Stimulated activated CD4-positive, alpha-beta T cell treated with anti-CD3 and anti-CD28 coated beads, Interleukin-1b, Interleukin-23, amount 100 ng/mL, for 1 hour (primary cell): ENCODE data around the gene NLGN2.

Source experiments
- DNase-seq, 2 donors: peaks; one replicate each; pipeline ENCODE4 v3.0.0-alpha.2; 2020; ENCODE audit warnings: low read depth in 2 of 2

The NLGN2 gene

DNA sequence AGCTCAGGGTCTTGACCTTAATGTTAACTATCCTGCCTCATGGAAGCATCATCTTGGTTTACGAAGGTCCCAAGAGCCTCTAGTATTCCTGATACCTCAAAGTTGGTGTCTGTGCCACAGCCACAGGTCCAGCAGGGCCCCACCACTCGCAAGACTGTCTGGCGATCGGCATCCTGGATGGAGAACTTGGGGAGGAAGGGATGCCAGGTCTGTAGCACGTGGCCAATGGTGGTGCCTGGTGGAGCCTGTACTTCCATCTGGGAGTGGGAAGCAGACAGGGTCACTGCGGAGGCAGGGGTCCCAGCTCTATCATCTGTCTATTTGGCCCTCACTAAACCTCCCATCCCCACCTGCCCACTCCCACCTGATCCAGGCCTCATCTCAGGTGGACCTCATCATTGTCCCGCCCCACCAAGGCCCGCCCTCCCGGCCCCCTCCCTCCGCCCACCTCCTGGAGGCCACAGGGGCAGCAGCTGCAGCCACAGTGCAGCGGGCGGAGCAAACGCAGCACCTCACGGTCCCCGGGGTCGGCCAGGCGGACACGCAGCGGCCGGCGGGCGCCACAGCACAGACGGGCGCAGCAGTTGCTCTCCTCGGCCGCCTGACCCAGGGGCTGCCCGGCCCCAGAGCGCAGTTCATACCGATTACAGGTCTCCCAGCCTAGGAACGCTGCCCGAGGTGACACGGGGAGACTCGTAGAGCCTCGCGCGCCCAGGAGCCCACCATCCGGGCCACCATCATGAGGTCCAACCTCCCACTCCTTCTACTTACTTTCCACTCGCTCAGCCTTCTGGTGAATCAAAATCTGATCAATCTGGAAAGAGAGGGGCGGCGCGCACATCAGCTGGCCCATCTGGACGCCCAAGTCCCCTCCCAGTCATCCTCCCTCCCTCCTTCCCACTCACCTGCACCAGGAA lies 14.7 kb upstream of the NLGN2 start:
- DNase-seq = no peak

DNA sequence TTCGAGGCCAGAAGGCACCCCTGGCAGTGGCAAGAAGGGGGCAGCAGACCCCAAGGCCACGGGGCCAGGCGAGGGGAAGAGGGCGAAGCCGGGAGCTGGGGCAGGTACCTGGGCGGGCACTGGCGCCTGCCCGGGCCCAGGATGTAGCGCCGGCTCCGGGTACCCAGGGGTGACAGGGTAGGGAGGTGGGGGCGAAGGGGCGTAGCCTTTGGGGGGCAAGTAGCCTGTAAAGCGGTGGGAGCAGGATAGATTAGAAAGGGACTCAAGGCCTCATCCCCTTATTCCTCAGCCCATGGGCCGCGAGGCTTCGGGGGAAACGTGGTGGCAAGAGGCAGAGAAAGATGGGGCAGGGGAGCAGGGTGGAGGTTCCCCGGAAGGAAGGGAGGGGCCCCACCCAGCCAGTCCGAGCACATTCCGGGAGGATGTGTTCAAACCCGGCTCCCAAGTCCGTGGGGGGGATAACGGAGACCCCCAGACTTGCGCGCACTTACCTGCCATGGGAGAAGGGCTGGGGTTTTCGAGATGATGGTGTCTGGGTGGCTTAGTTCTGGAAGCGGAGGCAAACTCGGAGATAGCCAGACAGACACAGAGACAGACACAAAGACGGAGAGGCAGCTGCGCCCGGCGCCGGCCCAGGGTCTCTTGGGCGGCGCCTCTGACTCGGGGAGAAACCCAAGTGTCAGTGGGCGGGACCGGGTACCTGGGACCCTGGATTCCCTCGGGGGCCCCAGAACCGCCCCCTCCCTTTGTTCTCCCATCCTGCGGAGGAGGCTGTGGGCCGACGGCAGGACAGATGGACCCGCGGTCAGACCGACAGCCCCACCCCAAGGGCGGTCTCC lies 13.8 kb upstream of the NLGN2 start:
- DNase-seq = peak; percentile 23 to 37

DNA sequence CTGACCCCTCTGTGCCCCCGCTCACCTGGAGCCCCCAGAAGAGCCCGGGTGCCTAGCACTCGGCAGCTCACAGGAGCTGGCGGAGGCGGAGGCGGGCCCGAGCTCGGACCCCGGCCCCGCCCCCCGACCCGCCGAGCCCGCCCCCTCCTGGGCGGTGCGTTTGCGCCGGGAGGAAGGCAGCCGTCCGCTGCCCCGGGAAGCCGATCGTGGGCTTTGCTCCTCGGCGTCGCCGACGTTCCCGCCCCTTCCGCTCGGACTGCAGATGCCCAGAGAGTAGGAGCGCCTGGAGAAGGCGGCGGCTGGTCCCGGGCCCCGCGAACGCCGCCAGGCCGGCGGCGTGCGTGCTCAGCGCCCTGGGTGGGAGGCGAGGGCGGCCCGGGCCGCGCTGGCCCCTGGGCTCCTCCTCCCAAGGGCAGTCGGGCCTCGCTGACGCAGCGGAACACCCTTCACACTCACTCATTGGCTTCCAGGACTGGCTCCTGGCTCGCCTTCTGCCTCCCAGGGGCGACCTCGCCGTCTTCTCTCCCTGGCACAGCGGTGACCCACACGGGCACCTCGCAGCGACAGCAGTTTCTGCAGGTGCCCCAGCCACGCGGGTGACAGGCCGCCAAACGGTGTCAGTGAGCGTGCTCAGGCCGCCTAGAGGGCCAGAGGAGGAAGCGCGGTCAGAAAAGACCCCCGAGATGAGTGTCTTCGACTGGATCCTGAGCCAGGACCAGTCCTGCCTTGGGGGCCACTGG lies 13.0 kb upstream of the NLGN2 start, which contains the start of gene PLSCR3:
Gene PLSCR3 (minus strand): TSS at position 74 of the 740 bp plus-strand sequence. CDS start 415 bp downstream, outside the sequence.
- peak; percentile 52 to 78 for DNase-seq

DNA sequence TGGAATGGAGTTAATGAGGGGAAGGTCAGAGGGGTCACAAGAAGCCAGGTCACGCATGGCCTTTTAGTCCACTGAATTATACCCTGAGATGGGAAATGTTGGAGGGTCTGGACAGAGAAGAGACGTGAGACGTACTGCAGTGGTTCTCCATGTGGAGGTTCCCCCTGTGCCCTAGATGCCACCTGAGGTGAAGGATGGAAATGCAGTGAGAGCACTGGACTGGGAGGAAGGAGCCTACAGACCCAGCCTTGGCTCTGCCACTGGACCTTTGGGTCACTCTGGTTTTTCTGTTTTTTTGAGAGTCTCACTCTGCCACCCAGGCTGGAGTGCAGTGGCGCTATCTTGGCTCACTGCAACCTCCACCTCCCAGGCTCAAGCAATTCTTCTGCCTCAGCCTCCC lies 11.5 kb upstream of the NLGN2 start:
- DNase-seq = no peak

DNA sequence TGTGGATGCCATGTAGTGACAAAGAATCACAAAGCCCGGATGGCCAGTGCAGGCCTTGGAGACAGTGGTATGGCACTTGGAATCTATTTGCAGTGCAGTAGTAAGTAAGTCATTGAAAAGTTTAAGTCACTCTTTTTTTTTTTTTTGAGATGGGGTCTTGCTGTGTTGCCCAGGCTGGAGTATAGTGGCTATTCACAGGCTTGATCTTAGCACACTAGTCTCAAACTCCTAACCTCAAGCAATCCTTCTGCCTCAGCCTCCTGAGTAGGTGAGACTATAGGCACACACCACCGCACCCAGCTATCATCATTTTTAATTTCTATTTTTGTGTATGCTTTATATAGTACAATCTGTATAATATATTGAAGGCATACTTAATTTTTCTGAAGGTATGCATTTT lies 9.0 kb upstream of the NLGN2 start:
- no peak for DNase-seq

DNA sequence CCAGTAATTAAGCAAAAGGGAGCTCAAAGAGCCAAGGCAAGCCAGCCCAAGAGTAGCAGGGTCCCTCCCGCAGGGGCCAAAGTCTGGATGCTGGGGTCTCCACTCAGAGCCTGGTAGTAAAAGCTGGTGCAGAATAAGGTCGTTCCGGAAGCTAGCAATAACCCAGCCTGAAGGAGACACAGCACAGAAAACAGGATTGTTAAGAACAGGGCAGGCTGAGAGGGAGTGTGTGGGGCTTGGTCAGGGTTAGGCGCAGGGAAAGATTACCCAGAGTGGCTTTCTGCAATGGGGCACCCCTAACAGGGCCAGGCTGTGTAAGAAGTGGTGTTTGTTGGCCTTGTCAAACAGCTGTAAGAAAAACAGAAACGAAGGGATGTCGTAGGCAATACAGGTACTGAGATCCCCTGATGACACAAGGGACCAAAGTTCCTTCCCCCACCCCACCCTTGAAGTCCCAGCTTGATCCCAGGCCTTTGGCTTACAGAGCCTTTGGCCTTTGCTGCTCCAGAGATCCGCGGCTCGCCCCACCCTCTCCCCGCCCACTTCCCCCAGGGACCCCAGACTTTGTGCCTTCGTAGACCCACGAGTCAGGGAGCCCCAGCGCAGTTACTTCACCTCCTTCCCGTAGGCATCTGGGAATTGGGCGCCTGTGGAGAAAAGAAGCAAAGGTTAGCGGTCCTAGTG lies 4.5 kb upstream of the NLGN2 start:
- no peak for DNase-seq

DNA sequence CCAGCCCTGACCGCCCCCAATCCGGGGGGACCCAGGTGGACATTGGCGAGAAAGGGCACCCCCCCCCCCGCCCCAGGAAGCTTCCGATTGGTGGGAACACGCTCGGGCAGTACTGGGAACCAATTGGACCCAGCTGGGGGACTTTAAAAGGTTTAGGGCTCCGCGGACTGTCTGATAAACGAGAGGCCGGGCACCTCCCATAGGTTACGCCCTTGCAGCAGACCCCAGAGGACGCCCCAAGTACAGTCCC lies 4.0 kb upstream of the NLGN2 start:
- no peak for DNase-seq

DNA sequence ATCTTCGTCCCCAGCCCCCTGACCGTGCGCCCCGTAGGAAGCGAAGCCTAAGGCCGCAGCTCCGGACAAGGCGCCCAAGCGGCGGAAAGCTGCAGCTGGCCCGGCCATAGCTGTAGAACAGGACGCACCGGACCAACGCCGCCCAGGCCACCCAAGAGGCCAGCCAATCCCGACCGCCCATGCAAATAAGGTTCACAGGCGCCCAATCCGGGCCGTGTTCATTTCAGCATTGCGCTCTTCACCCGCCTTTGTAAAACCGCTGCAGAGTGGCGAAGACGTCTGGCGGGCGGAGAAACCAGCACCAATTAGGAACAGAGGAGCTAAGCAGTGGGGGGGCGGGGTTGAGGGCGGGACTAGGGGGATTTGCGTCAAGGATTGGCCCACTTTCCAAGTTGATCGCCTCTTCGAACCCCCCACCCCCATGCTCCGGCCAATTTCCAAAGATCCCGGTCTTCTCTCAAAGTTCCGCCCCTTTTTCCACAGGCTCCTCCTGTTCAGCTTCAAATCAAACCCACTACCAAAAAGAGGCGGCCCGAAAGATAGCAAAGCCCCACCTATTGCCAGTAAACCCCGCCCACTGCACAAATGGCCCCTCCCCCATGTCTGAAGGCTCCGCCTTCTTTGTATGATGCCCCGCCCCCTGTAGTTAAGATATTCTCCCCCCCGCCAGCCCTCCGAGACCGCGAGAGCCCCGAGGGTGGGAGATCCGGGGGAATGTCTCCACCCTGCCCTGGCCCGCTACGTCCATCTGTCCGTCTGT lies 3.5 kb upstream of the NLGN2 start, which contains the start of gene TMEM256:
Gene TMEM256 (minus strand): TSS at position 121 of the 760 bp plus-strand sequence. CDS start 13 bp downstream, at position 108.
- DNase-seq = peak; percentile 86 to 88

DNA sequence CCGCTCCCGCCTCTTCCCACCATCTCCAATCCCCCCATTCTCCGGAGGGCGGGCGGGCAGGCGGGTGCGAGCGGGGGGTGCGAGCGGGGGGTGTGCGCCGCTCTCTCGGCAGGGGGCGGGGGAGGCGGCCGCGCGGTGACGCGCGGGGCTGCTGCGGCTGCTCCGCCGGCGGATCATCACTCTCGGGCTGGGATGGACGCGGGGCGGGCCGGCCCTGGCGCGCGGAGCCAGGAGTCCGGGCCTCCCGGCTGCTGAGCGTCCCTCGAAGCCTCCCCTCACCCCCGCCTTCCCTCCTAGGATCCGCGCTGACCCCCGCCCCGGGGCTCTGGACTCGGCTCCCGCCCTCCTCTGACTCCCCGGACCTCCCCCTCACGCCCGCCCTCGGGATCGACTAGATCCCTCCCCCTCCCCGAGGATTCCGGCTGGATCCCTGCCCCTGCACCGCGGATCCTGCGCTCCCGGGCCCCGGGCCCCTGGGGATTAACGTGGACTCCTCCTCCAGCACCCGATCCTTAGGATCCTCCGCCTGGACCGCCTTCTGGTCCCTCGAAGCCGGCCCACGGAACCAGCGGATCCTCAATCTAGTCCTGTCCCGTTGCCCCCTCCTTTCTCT lies 2.8 kb upstream of the NLGN2 start:
- DNase-seq = peak in 1 of 2 donors; percentile 42

DNA sequence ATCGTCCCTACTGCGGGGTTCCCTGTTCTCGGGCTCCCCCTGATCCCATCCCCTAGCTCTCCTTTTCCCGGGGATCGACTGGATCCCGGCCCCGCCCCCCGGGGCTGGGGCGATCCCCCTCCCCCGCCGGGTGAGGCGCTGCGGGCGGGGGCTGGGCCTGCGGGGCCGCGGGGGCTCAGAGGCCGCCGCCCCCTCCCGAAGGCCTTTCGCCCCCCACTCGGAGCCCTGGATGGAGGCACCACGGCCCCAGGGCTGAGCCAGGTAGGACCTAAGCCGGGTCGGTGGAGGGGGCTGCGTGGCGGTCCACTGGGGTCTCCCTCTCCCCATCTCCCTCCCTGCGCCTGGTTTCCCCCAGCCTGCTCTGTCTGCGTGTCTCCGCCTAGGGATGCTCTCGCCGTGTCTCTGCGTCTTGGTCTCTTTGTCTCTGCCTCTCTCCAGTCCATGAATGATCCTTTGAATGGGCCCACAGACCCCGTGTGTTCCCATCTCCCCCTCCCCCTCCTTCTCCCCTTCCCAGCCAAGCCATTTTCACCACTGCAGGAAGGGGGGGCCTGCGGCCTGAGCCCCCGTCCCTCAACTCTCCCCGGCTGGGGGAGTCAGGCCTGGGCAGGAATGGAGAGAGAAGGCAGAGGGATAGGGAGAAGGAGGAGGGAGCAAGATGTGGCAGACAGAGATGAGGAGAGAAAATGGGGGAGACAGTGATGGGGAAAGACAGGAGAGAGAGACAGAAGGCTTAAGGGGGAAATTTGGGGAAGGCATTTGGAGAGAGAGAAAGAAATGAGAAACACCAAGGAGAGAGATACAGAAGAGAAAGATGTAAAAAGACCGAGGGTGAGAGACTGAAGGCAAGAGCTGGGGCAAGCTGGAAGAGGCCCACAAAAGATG lies 2.1 kb upstream of the NLGN2 start:
- no peak for DNase-seq

DNA sequence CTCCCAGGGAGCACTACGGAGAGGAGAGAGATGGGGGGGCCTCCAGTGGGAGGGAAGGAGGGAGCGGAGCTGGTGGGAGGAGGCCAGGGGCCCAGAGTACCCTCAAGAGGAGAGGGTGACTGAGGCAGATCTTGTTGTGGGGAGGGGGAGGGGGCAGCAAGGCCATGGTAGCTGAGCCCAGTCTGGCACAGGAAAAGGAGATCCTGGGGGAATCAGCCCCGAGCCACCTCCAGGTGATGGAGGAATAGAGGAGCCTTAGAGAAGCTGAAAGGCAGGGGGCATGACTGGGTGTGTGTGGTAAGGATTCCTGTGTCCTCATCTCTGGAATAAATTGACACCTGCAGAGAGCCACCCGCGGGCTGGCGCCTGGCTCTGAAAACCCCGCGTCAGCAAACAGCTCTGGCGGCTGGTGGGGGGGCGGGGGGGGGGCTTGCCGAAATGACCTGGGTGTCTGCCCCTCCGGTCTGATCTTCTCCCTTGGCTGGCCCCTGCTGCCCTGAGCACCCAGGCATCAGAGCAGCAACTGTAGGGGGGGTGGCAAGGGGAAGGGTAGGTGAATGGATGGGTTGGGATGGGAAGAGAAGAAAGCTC lies 1.3 kb upstream of the NLGN2 start:
- DNase-seq = no peak

DNA sequence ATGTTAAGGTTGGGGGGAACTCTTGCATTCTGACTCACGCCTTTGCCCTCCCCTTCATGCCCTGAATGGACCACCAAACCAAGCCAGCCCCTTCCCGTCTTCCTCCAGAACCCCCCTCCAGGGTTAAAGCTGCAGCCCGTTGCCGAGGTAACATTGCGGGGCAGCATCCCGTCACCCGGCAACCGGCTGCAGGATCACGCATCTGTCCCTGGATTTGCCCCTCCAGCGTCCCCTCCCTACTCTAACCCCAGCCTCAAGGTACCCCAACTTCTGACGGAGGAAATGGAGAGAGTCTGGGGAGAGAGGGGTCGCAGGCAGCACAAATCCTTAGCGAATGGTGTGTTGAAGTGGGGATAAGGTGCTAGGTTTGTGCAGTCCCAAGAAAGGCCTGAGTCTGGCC lies 563 bp upstream of the NLGN2 start:
- no peak for DNase-seq

DNA sequence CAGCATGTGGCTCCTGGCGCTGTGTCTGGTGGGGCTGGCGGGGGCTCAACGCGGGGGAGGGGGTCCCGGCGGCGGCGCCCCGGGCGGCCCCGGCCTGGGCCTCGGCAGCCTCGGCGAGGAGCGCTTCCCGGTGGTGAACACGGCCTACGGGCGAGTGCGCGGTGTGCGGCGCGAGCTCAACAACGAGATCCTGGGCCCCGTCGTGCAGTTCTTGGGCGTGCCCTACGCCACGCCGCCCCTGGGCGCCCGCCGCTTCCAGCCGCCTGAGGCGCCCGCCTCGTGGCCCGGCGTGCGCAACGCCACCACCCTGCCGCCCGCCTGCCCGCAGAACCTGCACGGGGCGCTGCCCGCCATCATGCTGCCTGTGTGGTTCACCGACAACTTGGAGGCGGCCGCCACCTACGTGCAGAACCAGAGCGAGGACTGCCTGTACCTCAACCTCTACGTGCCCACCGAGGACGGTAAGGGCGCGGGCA lies 645 bp downstream of the NLGN2 start:
- DNase-seq = no peak

DNA sequence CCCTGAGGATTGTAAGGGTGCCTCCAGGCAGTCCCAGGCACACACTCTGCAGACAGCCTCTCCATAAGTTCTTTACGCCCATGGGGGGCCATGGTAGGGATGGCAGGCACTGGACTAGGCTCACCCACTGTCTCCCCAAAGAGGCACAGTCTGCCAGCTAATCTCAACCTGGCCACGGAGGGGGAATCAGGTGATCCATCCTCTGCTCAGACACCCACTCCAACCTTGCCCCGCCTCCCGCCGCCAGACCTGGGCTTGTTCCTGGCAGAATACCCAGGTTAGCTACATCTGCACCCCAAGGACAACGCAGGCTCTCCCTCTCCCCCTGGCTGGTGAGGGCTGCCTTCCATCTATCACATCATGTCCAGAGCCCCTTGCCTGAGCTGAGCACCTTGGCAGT lies 1.2 kb downstream of the NLGN2 start:
- DNase-seq = no peak

DNA sequence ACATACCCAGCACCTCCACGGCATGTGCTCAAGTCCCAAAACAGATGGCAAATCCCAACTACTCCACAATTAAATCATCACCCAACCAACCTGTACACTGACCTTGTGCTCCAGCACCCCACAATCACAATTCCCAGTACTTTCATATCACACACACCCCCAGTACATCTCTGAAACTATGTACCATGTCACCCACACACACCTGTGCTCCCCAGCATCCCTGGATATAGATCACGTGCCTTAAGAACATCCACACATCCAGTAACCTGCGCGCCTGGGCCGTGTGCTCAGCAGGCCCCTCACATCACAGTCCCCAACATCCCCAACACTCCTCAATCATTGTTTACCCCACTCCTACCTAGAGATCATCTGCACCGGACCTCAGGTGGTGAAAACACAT lies 2.1 kb downstream of the NLGN2 start:
- DNase-seq = no peak

DNA sequence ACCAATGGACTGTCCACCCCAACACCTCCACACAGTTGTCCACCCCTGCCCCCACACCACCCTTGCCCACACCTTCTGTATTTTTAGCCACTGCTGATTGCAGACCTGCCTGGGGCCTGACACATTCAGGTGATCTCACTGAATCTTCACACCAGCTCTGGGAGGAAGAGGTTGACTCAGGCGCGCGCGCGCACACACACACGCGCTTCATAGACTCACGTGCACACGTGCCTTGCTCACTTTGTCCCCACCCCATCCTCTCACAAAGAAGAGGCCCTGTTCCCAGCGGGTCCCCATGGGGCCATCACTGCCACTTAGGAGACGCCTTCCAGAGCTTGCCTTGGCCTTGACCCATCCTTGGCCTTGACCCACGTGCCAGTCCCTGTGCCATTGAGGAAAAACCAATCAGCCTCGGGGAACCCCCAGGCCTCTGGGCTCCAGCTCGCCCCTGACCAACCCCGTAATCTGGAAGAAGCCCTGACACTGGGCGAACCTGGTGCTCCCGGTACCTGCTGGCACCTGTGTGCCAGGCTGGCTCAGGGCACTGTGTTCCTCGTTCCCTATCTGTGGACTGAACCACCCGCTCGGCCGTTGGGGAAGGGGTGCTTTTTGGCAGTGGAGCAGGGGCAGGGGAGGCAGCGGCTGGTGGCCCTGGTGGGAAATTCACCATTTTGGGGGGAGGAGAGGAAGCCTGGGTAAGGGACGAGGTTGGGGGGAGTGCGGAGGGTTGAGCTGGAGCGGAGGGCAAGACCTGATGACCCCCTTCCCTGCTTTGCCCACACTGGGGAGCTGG lies 3.2 kb downstream of the NLGN2 start:
- DNase-seq = no peak

DNA sequence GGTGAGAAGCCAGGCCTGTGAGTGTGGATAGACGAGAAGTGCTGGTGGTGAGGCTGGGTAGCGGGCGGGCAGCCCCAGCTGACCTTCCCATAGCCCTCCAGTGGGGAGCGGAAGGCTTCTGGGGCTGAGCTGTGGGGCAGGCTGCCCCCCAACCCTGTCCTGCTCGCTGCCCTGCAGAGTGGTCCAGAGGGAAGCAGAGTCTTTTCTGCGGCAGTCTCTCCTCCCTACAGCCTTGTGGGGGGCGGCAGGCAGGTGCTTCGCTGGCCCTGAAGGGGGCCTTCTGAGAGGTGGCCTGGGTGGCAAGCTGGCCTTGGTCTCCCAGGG lies 3.7 kb downstream of the NLGN2 start:
- DNase-seq = no peak

DNA sequence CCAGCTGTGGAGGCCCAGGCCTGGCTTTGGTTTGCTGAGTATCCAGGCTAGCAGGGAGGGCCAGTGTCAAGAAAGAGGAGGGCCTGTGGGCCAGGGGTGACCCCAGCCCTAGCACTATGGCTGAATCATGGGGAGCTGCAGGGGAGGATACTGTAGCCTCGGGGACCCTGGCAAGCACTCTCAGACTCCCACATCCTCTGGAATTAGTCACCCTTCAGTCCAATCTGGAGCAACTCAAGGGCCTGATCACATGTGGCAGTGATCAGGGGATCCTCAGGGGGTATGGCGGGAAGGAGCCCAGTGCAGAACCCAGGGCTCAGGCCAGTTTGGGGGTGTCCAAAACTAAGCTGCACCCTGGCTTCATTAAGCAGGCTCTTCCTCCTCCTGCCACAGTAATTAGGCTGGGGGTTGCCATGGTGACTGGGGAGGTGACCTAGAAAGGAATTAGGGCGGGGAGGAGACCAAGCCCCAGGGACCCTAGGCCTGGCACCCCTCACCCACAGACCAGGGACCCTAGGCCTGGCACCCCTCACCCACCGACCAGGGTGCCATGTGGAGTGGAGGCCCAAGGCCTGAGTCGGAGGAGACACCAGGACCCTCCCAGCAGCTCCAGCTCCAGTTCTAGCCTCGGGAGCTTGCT lies 5.8 kb downstream of the NLGN2 start:
- DNase-seq = no peak
